ENCODE measurements around the gene EPHB6. TPM values are rescaled to one million over a fixed set of nuclear protein-coding genes. Genes with fewer than 3 reads are reported as not detected.

The EPHB6 gene
- total RNA-seq, 3 donors from 2014 or later, result 5.2 to 29.8 (median 29.6) TPM

GRCh38 chr7:142889816-142890215, 34.9 kb downstream of the EPHB6 start:
- no peaks in the 10 kb centered on the region for H3K36me3 ChIP-seq
- intact Hi-C loops (cut with DNase I; ENCODE audit: low total_unique reads), result loop anchor here (2.0 kb wide), 1 partner anchor 15 kb away; no protein-coding TSS in a partner anchor
- H3K27ac ChIP-seq, result no peak overlapping the region
- no peaks in the 10 kb centered on the region for H3K27me3 ChIP-seq
- DNase-seq (ENCODE audit: low spot score in 2 of 2), result no peak
- no peaks in the 10 kb centered on the region for H3K4me1 ChIP-seq
- H3K4me3 ChIP-seq, result no peak overlapping the region
- no peaks in the 10 kb centered on the region for H3K9me3 ChIP-seq
- no peak for TF ChIP-seq POLR2A (IDR thresholded peaks at IDR 0.05)
- TF ChIP-seq CTCF (IDR thresholded peaks at IDR 0.05), result no peak
- TF ChIP-seq POLR2AphosphoS5 (IDR thresholded peaks at IDR 0.05), result no peak

GRCh38 chr7:142890874-142891485, 36.1 kb downstream of the EPHB6 start:
- Histone ChIP-seq H3K27me3 (no peaks in the 10 kb centered on the region), H3K9me3 (no peaks in the 10 kb centered on the region), H3K4me1 (no peaks in the 10 kb centered on the region), H3K4me3 (no peak overlapping the region), H3K27ac (no peak overlapping the region), H3K36me3 (no peaks in the 10 kb centered on the region)
- DNase-seq (ENCODE audit: low spot score in 2 of 2), result no peak
- TF ChIP-seq CTCF (IDR thresholded peaks at IDR 0.05), result no peak
- TF ChIP-seq POLR2A (IDR thresholded peaks at IDR 0.05), result no peak
- no peak for TF ChIP-seq POLR2AphosphoS5 (IDR thresholded peaks at IDR 0.05)
- intact Hi-C loops (cut with DNase I; ENCODE audit: low total_unique reads), result no loop called here

- Histone ChIP-seq H3K27me3 (no peaks in the 10 kb centered on the region), H3K27ac (no peak overlapping the region), H3K4me3 (no peak overlapping the region), H3K36me3 (no peaks in the 10 kb centered on the region), H3K4me1 (no peaks in the 10 kb centered on the region), H3K9me3 (no peaks in the 10 kb centered on the region)
- DNase-seq (ENCODE audit: low spot score in 2 of 2), result no peak
- intact Hi-C loops (cut with DNase I; ENCODE audit: low total_unique reads), result no loop called here
- no peak for TF ChIP-seq POLR2A (IDR thresholded peaks at IDR 0.05)
- TF ChIP-seq POLR2AphosphoS5 (IDR thresholded peaks at IDR 0.05), result no peak
- TF ChIP-seq CTCF (IDR thresholded peaks at IDR 0.05), result no peak
Observed at GRCh38 chr7:142891490-142892082, 36.7 kb downstream of the EPHB6 start.

GRCh38 chr7:142892951-142893350, 38.1 kb downstream of the EPHB6 start:
- no peak overlapping the region for H3K4me3 ChIP-seq
- no peak for TF ChIP-seq POLR2AphosphoS5 (IDR thresholded peaks at IDR 0.05)
- no peak for TF ChIP-seq POLR2A (IDR thresholded peaks at IDR 0.05)
- no peak for TF ChIP-seq CTCF (IDR thresholded peaks at IDR 0.05)
- no peaks in the 10 kb centered on the region for H3K9me3 ChIP-seq
- no peaks in the 10 kb centered on the region for H3K27me3 ChIP-seq
- DNase-seq (ENCODE audit: low spot score in 2 of 2), result no peak
- no peak overlapping the region for H3K27ac ChIP-seq
- H3K36me3 ChIP-seq, result no peaks in the 10 kb centered on the region
- H3K4me1 ChIP-seq, result no peaks in the 10 kb centered on the region
- intact Hi-C loops (cut with DNase I; ENCODE audit: low total_unique reads), result no loop called here

GRCh38 chr7:142894112-142894984, 39.5 kb downstream of the EPHB6 start:
- no peaks in the 10 kb centered on the region for H3K36me3 ChIP-seq
- H3K27ac ChIP-seq, result no peak overlapping the region
- DNase-seq (ENCODE audit: low spot score in 2 of 2), result peak in 1 of 2 donors; percentile 11
- H3K4me3 ChIP-seq, result no peak overlapping the region
- no peaks in the 10 kb centered on the region for H3K27me3 ChIP-seq
- TF ChIP-seq POLR2A (IDR thresholded peaks at IDR 0.05) (no peak), POLR2AphosphoS5 (IDR thresholded peaks at IDR 0.05) (no peak), CTCF (IDR thresholded peaks at IDR 0.05) (no peak)
- no peaks in the 10 kb centered on the region for H3K4me1 ChIP-seq
- no peaks in the 10 kb centered on the region for H3K9me3 ChIP-seq
- intact Hi-C loops (cut with DNase I; ENCODE audit: low total_unique reads), result no loop called here

Measured in breast epithelium (tissue), 4 donors.